Stimulated activated naive CD4-positive, alpha-beta T cell (primary cell): Measurements from ENCODE around the gene MCF2L2.

ENCODE experiments used
- DNase-seq, 6 experiments: peaks; one replicate each; lab custom pipeline; 2025; lab: John Stamatoyannopoulos, UW

Gene MCF2L2

GRCh38 chr3:183203670-183204069 lies 224.7 kb downstream of the MCF2L2 start:
- no peak for DNase-seq

- peak in 2 of 6 experiments; percentile 21 to 37 for DNase-seq
These were observed 226.3 kb downstream of the MCF2L2 start for GRCh38 chr3:183202004-183202722.

GRCh38 chr3:183198939-183199338 lies 229.5 kb downstream of the MCF2L2 start:
- DNase-seq = no peak

GRCh38 chr3:183197734-183198133 lies 230.7 kb downstream of the MCF2L2 start:
- no peak for DNase-seq

- no peak for DNase-seq
These were observed 233.2 kb downstream of the MCF2L2 start for GRCh38 chr3:183195266-183195665.

GRCh38 chr3:183193762-183194689 lies 234.4 kb downstream of the MCF2L2 start:
- no peak for DNase-seq

GRCh38 chr3:183192650-183193300 lies 235.6 kb downstream of the MCF2L2 start:
- no peak for DNase-seq

- DNase-seq = no peak
These were observed 238.8 kb downstream of the MCF2L2 start for GRCh38 chr3:183189641-183190040.

GRCh38 chr3:183188895-183189462 lies 239.4 kb downstream of the MCF2L2 start:
- DNase-seq = no peak

- no peak for DNase-seq
These were observed 242.7 kb downstream of the MCF2L2 start for GRCh38 chr3:183185696-183186095.

GRCh38 chr3:183182732-183183610 lies 245.4 kb downstream of the MCF2L2 start:
- no peak for DNase-seq

GRCh38 chr3:183182073-183182472 lies 246.3 kb downstream of the MCF2L2 start:
- no peak for DNase-seq

- no peak for DNase-seq
These were observed 246.8 kb downstream of the MCF2L2 start for GRCh38 chr3:183181606-183182005.

- no peak for DNase-seq
These were observed 247.6 kb downstream of the MCF2L2 start for GRCh38 chr3:183180784-183181295.

GRCh38 chr3:183180110-183180783 lies 248.2 kb downstream of the MCF2L2 start:
- DNase-seq = no peak

- peak in 1 of 6 experiments; percentile 25 for DNase-seq
These were observed 248.9 kb downstream of the MCF2L2 start for GRCh38 chr3:183179550-183179908.

- DNase-seq = peak in 3 of 6 experiments; percentile 22 to 52 (median 35)
These were observed 249.4 kb downstream of the MCF2L2 start for GRCh38 chr3:183178833-183179549.

GRCh38 chr3:183178512-183178832 lies 249.9 kb downstream of the MCF2L2 start:
- DNase-seq = no peak

GRCh38 chr3:183172051-183172639 lies 256.3 kb downstream of the MCF2L2 start:
- no peak for DNase-seq
